8988T (cell line): ENCODE measurements around the gene MRPS7.
"Not testable (repeated sequence)": the region's sequence is repeated elsewhere in the genome, so short reads cannot be mapped to it uniquely, and the experiment has no call there.

Experiments
- DNase-seq: peaks from one replicate; pipeline ENCODE4 v3.0.0; 2011

Gene MRPS7

DNA sequence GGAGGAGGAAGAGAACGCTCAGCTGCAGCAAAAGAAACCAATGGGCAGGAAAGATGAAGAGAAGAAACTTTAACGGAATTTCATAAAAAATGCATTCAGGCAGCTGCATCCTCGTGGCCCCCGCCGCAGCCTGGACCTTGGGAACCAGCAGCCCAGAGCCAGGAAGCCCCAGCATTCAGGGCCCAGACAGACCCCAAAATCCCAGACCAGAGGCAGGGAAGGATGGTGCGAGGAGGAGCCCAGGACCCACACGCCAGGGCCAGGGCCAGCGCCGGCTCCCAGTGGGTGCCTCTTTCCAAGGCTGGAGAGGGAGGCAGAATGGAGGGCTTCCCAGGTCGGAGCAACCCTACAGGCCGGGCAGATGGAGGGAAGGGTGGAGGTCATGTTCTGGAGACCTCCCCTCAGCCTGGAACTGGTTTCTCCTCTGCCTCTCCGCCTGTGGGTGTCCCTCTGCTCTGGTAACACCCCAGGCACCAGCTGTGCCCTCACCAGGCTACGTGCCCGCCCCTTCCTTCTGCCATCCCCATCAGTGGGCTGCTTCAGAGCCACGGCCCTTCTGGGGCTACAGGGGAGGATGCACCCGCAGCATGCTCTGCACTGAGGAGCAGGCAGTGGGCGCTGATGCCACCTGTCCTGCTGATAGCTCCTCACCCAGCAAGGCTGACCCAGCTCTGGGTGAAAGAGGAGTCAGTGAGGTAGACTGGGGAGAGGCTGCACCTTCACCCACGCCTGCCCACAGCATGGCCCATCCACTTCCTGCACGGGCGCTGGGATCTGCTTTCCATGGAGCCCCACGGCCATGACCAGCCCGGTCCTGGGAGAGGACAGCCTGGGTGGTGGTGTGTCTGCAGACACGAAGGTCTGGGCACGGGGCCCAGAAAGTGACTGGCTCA, 10.5 kb downstream of the MRPS7 start:
- peak; percentile 49 for DNase-seq

GRCh38 chr17:75272848-75273184, 11.1 kb downstream of the MRPS7 start:
- DNase-seq, result no peak

GRCh38 chr17:75273977-75274708, 12.5 kb downstream of the MRPS7 start:
- no peak for DNase-seq

- no peak for DNase-seq
Measured at GRCh38 chr17:75277664-75278071, 16.0 kb downstream of the MRPS7 start.

GRCh38 chr17:75280189-75280588, 18.5 kb downstream of the MRPS7 start:
- not testable (repeated sequence) for DNase-seq

- no peak for DNase-seq
Measured at GRCh38 chr17:75285123-75285522, 23.4 kb downstream of the MRPS7 start.

DNA sequence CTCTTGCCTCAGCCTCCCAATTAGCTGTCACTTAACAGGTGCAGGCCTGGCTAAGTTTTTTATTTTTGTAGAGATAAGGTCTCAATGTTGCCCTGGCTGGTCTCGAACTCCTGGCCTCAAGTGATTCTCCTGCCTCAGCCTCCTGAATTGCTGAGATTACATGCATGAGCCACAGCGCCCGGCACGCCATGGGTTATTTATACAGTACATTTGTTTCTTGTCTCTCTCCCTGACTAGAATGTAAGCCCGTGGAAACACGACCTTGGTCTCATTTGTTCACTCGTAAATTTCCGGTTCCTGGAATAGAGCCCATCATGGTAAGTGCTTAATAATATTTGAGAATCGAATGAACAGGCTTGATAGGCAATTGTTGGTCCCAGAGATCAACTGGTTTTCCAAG, 25.5 kb downstream of the MRPS7 start:
- DNase-seq, result no peak

DNA sequence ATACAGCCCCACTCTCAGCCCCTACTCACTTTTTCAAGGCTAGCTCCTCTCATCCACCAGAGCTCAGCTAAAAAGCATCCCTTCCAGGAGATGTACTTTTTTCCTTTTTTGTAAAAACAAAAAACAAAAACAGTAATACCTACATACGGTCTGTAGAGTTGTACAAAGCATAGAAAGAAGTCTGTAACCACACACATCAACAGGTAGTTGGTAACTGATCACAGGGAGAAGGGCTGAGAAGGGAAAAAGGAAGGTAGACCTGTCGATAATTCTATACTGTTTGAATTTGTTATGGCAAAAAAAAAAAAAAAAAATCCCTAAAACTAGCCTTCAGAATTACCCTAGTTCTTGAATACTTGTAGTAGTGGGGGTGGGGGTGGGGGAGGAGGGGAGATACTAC, 26.7 kb downstream of the MRPS7 start:
- no peak for DNase-seq

GRCh38 chr17:75288770-75289114, 27.1 kb downstream of the MRPS7 start:
- no peak for DNase-seq

GRCh38 chr17:75289115-75289831, 27.6 kb downstream of the MRPS7 start, which contains the start of gene SLC25A19:
TSS of gene SLC25A19 (minus strand) at chr17:75289433. CDS start at chr17:75286764, 2,669 bp downstream.
- DNase-seq, result peak; percentile 81

GRCh38 chr17:75289832-75290337, 28.2 kb downstream of the MRPS7 start:
- DNase-seq, result no peak

GRCh38 chr17:75292810-75293448, 31.2 kb downstream of the MRPS7 start:
- DNase-seq, result not testable (repeated sequence)

DNA sequence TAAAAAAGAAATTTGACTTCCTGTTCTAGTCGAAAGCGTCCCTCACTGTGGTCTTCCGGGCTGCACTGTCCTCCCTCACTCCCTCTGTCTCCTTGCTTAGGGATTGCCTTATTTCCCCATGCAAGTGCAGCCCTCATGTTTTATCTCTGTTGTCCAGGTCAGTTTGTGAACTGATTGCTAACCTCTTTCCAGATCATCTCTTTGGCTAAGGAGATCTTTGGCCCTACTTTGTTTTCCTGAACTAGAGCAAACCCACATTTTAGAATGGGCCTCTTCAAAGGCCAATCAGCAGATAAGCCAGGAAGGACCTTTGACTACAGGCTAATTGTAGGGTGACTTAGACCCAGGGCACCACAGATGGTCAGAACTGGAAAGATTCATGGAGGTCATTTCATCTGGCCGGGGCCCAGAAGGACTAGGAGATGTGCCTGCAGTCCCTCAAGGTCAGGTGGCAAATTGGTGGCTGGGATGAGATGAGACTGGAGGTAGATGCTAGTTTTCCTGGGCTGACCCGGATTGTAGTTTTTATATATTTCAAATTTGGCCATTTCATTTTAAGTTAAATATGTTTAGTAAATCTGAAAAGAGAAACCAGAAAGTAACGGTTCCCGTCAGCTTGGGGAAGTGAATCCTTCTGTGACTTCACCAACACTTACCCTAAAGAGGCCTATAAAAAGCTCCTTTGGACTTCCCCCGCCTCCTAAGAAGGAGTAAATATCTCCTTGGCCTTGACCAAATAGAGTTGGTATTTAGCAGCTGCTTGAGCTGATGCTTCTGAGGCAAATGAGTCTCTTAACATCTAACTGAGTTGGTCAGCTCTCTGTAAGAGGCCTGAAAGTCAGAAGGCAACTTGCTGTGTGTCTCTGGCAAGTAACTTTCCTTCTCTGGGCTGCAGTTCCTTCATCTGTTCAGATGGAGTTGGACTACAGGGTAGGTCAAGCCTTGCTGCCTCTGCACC, 33.8 kb downstream of the MRPS7 start:
- DNase-seq, result no peak

DNA sequence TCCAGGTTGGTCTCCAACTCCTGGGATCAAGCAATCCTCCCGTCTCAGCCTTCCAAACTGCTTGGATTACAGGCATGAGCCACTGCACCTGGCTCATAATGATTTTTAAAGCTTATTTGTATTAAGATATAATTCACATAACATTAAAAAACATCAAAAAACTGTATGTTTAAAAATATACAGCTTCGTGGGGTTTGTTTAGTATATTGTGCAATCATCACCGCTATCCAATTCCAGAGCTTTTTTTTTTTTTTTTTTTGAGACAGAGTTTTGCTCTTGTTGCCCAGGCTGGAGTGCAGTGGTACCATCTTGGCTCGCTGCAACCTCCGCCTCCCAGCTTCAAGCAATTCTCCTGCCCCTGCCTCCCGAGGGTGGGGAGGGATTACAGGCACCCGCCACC, 38.6 kb downstream of the MRPS7 start:
- DNase-seq, result no peak

DNA sequence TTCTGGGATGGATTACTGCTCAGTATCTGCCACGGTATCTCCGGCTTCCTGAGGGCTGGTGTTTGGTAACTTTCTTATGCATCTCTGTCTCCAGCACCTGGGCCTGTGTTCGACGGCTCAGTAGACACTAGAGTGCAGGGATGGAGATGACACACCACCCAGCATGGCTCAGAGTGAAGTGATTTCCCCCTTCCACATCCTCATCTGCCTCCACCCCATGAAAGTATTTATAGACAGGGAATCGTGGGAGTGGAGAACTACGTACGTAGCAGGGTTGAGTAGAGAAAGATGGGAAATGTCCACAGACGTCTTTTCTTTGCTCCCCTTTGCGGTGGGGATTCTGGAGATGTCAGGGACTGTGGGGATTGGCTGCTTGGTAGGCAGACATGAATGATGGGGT, 39.4 kb downstream of the MRPS7 start:
- DNase-seq, result no peak

DNA sequence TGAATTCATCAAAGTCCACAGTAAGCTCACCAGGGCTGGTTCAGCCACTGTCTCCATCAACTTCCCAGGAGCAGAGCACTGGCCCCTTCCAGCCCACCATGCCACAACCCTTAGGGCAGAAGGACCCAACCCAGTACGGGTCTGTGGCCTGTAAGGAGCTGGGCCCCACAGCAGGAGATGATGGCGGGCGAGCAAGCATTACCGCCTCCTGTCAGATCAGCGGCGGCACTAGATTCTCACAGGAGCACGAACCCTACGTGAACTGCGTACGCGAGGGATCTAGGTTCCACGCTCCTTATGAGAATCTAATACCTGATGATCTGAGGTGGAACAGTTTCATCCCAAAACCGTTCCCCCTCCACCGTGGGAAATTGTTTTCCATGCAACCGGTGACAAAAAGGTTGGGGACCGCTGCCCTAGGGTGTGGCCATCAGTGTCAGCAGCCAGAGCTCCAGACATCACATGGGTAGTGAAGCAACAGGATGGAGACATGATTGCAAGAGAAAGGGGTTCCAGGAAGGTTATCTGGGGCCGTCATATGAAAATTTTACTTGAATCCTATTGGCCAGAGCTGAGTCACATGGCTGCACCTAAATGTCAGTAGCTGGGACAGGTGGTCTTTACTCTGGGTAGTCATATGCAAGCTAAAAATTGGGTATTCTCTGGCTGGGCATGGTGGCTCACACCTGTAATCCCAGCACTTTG, 40.0 kb downstream of the MRPS7 start:
- DNase-seq, result no peak

DNA sequence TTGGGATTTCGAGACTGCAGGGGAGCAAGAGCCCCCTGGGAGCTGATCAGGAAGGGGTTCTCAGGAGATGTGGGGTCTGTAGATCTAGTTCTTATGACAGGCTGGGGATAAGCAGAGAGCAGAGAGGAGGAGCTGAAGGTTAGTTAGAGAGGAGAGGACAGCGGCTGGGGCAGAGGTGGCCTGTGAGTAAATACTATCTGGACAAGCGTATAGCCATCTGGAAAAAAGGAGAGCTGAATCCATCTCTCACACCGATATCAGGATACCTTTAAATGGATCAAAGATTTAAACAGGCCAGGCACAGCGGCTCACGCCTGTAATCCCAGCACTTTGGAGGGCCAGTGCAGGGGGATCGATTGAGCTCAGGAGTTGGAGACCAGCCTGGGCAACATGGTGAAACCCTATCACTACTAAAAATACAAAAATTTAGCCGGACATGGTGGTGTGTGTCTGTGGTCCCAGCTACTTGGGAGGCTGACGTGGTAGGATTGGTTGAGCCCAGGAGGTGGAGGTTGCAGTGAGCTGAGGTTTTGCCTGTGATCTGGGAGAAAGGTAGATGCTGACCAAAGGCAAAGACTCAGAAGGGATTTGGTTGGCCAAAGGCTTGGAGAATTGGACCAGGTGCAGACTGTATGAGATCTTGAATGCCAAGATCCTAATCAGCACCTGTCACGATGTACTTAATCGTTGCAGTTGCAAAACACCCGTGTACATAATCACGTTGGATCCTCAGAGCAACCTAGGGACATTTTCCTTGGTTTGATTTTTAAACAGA, 46.5 kb downstream of the MRPS7 start:
- DNase-seq, result no peak

DNA sequence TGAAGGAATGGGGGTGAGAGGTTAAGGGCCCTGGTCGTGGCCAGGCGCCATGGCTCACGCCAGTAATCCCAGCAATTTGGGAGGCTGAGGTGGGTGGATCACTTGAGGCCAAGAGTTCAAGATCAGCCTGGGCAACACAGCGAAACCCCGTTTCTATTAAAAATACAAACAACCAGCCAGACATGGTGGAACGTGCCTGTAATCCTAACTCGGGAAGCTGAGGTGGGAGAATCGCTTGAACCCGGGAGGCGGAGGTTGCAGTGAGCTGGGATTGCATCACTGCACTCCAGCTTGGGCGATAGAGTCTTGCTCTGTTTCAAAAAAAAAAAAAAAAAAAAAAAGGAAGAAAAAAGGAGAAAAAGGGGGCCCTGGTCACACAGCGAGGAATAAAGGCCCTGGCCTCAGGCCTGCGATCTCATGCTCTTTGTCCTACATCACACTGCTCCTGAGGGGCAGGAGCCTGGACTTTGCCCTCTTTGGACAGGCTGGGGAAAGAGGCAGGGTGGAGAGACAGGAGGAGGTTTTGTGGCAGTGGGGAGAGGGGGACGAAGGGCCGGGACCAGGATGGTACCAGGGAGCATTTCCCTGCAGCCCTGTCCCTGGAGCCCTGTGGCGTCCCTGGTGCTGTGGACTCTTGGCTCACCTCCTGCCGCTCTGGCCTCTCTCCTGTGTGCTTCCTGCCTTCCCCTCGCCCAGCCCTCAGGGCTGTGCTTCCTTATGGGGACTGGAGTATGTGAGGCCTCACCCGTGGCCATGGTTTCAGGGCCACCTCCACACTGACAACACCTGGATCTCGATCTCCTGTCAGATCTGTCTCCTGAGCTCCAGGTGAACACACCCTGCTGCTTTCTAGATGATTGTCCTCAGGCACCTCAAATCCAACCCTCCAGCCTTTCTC, 47.3 kb downstream of the MRPS7 start:
- no peak for DNase-seq

- DNase-seq, result no peak
Measured at GRCh38 chr17:75313941-75314551, 52.4 kb downstream of the MRPS7 start.
